GM12878 (cell line): ENCODE measurements around the gene RELL2. TPM values are rescaled to one million over a fixed set of nuclear protein-coding genes. Genes with fewer than 3 reads are reported as not detected.

Experiments used
- BHLHE40 ChIP-seq, 2 experiments: fragments of 450-650 bp in 1 of 2; IDR thresholded peaks; 2 replicates each; pipeline ENCODE4 v1.6.1; 2011 to 2017; ENCODE audit warnings: low read depth in 2 of 2, borderline replicate concordance in 1 of 2, improper control_type of control experiment in 1 of 2, low read length in 1 of 2, mild to moderate bottlenecking in 1 of 2
- CREB1 ChIP-seq: IDR thresholded peaks from 2 replicates; pipeline ENCODE4 v1.6.1; 2012; ENCODE audit warnings: low read depth, mild to moderate bottlenecking, inconsistent platforms
- DPF2 ChIP-seq: fragments of 450-650 bp; IDR thresholded peaks from 2 replicates; pipeline ENCODE4 v1.6.1; 2017; ENCODE audit warnings: mild to moderate bottlenecking
- EGR1 ChIP-seq, 2 experiments: IDR thresholded peaks; 1 replicate in 1 of 2; 2 replicates in 1 of 2; pipeline ENCODE4 v1.6.1; 2011 to 2012; ENCODE audit warnings: low read depth in 2 of 2, low read length in 2 of 2, borderline replicate concordance in 1 of 2, mild to moderate bottlenecking in 1 of 2, moderate library complexity in 1 of 2
- HCFC1 ChIP-seq: fragments of 150-350 bp; IDR thresholded peaks from 2 replicates; pipeline ENCODE4 v1.6.1; 2014; ENCODE audit warnings: low read length
- IKZF1 ChIP-seq: fragments of 450-650 bp; conservative IDR thresholded peaks from 2 replicates; pipeline ENCODE4 v1.6.1; 2017; ENCODE audit warnings: antibody characterized with exemption, mild to moderate bottlenecking
- IKZF2 ChIP-seq, 2 experiments: fragments of 450-650 bp; IDR thresholded peaks; 2 replicates each; pipeline ENCODE4 v1.6.1; 2017; ENCODE audit warnings: mild to moderate bottlenecking in 2 of 2, moderate library complexity in 2 of 2
- NBN ChIP-seq: fragments of 450-650 bp; IDR thresholded peaks from 2 replicates; pipeline ENCODE4 v1.6.1; 2016
- PML ChIP-seq: IDR thresholded peaks from 2 replicates; pipeline ENCODE4 v1.6.1; 2012; ENCODE audit warnings: low read length, inconsistent platforms
- POLR2A ChIP-seq: IDR thresholded peaks from 2 replicates; pipeline ENCODE4 v1.6.1; 2011; ENCODE audit warnings: low read depth, mild to moderate bottlenecking, low read length
- RAD51 ChIP-seq: fragments of 450-650 bp; IDR thresholded peaks from 2 replicates; pipeline ENCODE4 v1.6.1; 2016; ENCODE audit warnings: moderate library complexity, mild to moderate bottlenecking, inconsistent platforms
- SIX5 ChIP-seq: IDR thresholded peaks from 2 replicates; pipeline ENCODE4 v1.6.1; 2011; ENCODE audit warnings: mild to moderate bottlenecking, low read depth, low read length, moderate library complexity; ENCODE audit not compliant: severe bottlenecking
- SMAD5 ChIP-seq: IDR thresholded peaks from 2 replicates; pipeline ENCODE4 v1.6.1; 2016; ENCODE audit warnings: antibody characterized with exemption, low read depth
- SPI1 ChIP-seq: IDR thresholded peaks from 2 replicates; pipeline ENCODE4 v1.6.1; 2011; ENCODE audit warnings: low read depth, mild to moderate bottlenecking, low read length, moderate library complexity, borderline replicate concordance; ENCODE audit not compliant: insufficient read depth
- TAF1 ChIP-seq: IDR thresholded peaks from 2 replicates; pipeline ENCODE4 v1.6.1; 2011; ENCODE audit warnings: mild to moderate bottlenecking, low read depth, low read length, borderline replicate concordance
- TARDBP ChIP-seq: IDR thresholded peaks from 2 replicates; pipeline ENCODE4 v1.6.1; 2016; ENCODE audit warnings: borderline replicate concordance
- ZNF384 ChIP-seq: IDR thresholded peaks from 2 replicates; pipeline ENCODE4 v1.6.1; 2012; ENCODE audit warnings: low read depth, mild to moderate bottlenecking, low read length, improper control_type of control experiment, borderline replicate concordance
- ZZZ3 ChIP-seq: IDR thresholded peaks from 2 replicates; pipeline ENCODE4 v1.6.1; 2011; ENCODE audit warnings: low read depth; ENCODE audit not compliant: control insufficient read depth, insufficient read length
- polyA plus RNA-seq, 11 experiments: library from polyadenylated mRNA; depleted of rRNA in 4 of 11; unstranded in 6 of 11; stranded (reverse) in 5 of 11; fragments of >200 nt; fragmentation: Nextera tagmentation in 4 of 11; fragmentation: Illumina TruSeq in 1 of 11; extraction: Ambion mirVana in 4 of 11; extraction: Trizol in 1 of 11; gene quantifications; 1 replicate in 1 of 11; 2 replicates in 10 of 11; pipeline versions ENCODE4 v1.2.1 to v1.2.3, GENCODE V29; 2011 to 2016; ENCODE audit warnings: inconsistent platforms in 2 of 11, missing spikeins in 2 of 11, low read depth in 1 of 11
- total RNA-seq, 4 experiments: library from RNA; depleted of rRNA in 3 of 4; stranded (reverse); fragments of >200 nt in 3 of 4; fragmentation: Illumina TruSeq in 1 of 4; extraction: Trizol in 1 of 4; gene quantifications; 2 replicates each; pipeline versions ENCODE4 v1.2.1 to v1.2.3, GENCODE V29; 2013 to 2021
- TF ChIP-seq, protein P1 (sequence below): IDR thresholded peaks from 2 replicates; pipeline ENCODE4 v1.6.1; 2012; ENCODE audit warnings: mild to moderate bottlenecking, low read depth, low read length
- TF ChIP-seq, protein P2 (sequence below): fragments of 450-650 bp; IDR thresholded peaks from 2 replicates; pipeline ENCODE4 v1.6.1; 2018; ENCODE audit warnings: mild to moderate bottlenecking, low read depth, moderate library complexity; ENCODE audit not compliant: partially characterized antibody
- TF ChIP-seq, protein P3 (sequence below): fragments of 450-650 bp; IDR thresholded peaks from 2 replicates; pipeline ENCODE4 v1.6.1; 2016; ENCODE audit warnings: mild to moderate bottlenecking, moderate library complexity, borderline replicate concordance

The RELL2 gene
- total and polyA plus RNA-seq, 10 of the 15 experiments (the other 5 are each of a cell fraction or from before 2014, with no cell fraction given), result 0.23 to 21.4 (median 7.1) TPM

DNA sequence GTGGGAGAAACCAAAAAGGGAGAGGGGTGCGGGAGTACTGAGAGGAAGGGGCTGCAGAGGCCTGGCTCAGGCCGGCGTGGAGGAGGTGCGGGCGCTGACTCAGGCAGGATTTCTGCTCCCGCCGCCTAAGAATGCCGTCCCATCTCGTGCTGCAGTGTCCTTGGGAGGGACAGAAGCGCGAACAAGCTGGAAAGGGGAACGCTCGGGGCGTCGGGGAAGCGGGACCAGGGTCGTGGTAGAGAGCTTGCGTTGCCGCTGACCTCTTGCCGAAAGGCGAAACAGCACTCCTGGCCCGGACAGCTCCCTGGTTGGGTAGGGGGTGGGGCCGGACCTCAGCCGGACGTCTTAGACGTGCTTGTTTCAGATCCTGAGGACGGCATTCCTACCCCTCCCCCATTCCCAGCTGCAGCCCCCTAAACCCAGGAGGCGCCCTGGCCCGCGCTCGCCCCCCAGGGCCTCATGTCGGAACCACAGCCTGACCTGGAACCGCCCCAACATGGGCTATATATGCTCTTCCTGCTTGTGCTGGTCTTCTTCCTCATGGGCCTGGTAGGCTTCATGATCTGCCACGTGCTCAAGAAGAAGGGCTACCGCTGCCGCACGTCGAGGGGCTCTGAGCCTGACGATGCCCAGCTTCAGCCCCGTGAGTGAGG, 1.1 kb downstream of the RELL2 start (continued):
- TF ChIP-seq, protein P1, sequence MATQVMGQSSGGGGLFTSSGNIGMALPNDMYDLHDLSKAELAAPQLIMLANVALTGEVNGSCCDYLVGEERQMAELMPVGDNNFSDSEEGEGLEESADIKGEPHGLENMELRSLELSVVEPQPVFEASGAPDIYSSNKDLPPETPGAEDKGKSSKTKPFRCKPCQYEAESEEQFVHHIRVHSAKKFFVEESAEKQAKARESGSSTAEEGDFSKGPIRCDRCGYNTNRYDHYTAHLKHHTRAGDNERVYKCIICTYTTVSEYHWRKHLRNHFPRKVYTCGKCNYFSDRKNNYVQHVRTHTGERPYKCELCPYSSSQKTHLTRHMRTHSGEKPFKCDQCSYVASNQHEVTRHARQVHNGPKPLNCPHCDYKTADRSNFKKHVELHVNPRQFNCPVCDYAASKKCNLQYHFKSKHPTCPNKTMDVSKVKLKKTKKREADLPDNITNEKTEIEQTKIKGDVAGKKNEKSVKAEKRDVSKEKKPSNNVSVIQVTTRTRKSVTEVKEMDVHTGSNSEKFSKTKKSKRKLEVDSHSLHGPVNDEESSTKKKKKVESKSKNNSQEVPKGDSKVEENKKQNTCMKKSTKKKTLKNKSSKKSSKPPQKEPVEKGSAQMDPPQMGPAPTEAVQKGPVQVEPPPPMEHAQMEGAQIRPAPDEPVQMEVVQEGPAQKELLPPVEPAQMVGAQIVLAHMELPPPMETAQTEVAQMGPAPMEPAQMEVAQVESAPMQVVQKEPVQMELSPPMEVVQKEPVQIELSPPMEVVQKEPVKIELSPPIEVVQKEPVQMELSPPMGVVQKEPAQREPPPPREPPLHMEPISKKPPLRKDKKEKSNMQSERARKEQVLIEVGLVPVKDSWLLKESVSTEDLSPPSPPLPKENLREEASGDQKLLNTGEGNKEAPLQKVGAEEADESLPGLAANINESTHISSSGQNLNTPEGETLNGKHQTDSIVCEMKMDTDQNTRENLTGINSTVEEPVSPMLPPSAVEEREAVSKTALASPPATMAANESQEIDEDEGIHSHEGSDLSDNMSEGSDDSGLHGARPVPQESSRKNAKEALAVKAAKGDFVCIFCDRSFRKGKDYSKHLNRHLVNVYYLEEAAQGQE, result peak; percentile 89
- TF ChIP-seq HCFC1, result no peak
- no peak for TF ChIP-seq TAF1
- TF ChIP-seq, protein P2, sequence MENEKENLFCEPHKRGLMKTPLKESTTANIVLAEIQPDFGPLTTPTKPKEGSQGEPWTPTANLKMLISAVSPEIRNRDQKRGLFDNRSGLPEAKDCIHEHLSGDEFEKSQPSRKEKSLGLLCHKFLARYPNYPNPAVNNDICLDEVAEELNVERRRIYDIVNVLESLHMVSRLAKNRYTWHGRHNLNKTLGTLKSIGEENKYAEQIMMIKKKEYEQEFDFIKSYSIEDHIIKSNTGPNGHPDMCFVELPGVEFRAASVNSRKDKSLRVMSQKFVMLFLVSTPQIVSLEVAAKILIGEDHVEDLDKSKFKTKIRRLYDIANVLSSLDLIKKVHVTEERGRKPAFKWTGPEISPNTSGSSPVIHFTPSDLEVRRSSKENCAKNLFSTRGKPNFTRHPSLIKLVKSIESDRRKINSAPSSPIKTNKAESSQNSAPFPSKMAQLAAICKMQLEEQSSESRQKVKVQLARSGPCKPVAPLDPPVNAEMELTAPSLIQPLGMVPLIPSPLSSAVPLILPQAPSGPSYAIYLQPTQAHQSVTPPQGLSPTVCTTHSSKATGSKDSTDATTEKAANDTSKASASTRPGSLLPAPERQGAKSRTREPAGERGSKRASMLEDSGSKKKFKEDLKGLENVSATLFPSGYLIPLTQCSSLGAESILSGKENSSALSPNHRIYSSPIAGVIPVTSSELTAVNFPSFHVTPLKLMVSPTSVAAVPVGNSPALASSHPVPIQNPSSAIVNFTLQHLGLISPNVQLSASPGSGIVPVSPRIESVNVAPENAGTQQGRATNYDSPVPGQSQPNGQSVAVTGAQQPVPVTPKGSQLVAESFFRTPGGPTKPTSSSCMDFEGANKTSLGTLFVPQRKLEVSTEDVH, result no peak
- TF ChIP-seq RAD51, result no peak
- TF ChIP-seq PML, result no peak
- no peak for TF ChIP-seq IKZF2 (IDR thresholded peaks at IDR 0.05)
- no peak for TF ChIP-seq SIX5
- peak; percentile 67 for TF ChIP-seq IKZF1
- 0 out of 2 replicates have a peak, but pooled peaks have one; percentile 45 for TF ChIP-seq NBN
- TF ChIP-seq TARDBP, result no peak
- TF ChIP-seq ZZZ3, result no peak
- no peak; a peak in 1 of 4 replicates for TF ChIP-seq BHLHE40 (IDR thresholded peaks at IDR 0.05; ENCODE audit: borderline replicate concordance in 1 of 2, low read depth in 2 of 2, low read length in 1 of 2)
- TF ChIP-seq SPI1, result no peak
- TF ChIP-seq DPF2, result no peak
- TF ChIP-seq ZNF384, result no peak
- no peak for TF ChIP-seq CREB1
- TF ChIP-seq POLR2A, result 0 out of 2 replicates have a peak, but pooled peaks have one; percentile 54
- no peak for TF ChIP-seq SMAD5
- no peak for TF ChIP-seq EGR1 (IDR thresholded peaks at IDR 0.05; ENCODE audit: borderline replicate concordance in 1 of 2, low read depth in 2 of 2, low read length in 2 of 2)
- TF ChIP-seq, protein P3, sequence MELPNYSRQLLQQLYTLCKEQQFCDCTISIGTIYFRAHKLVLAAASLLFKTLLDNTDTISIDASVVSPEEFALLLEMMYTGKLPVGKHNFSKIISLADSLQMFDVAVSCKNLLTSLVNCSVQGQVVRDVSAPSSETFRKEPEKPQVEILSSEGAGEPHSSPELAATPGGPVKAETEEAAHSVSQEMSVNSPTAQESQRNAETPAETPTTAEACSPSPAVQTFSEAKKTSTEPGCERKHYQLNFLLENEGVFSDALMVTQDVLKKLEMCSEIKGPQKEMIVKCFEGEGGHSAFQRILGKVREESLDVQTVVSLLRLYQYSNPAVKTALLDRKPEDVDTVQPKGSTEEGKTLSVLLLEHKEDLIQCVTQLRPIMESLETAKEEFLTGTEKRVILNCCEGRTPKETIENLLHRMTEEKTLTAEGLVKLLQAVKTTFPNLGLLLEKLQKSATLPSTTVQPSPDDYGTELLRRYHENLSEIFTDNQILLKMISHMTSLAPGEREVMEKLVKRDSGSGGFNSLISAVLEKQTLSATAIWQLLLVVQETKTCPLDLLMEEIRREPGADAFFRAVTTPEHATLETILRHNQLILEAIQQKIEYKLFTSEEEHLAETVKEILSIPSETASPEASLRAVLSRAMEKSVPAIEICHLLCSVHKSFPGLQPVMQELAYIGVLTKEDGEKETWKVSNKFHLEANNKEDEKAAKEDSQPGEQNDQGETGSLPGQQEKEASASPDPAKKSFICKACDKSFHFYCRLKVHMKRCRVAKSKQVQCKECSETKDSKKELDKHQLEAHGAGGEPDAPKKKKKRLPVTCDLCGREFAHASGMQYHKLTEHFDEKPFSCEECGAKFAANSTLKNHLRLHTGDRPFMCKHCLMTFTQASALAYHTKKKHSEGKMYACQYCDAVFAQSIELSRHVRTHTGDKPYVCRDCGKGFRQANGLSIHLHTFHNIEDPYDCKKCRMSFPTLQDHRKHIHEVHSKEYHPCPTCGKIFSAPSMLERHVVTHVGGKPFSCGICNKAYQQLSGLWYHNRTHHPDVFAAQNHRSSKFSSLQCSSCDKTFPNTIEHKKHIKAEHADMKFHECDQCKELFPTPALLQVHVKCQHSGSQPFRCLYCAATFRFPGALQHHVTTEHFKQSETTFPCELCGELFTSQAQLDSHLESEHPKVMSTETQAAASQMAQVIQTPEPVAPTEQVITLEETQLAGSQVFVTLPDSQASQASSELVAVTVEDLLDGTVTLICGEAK, result no peak
